Prostate gland (tissue), 2 donors: ENCODE data around the gene ATP11B. TPM values are rescaled to one million over a fixed set of nuclear protein-coding genes. Genes with fewer than 3 reads are reported as not detected.

Source experiments
- DNase-seq: peaks from one replicate; pipeline ENCODE4 v3.0.0-alpha.2; 2019; ENCODE audit warnings: low spot score
- H3K27ac ChIP-seq, 2 donors: fragments of 200-600 bp; sonication (generic); 2 replicates each; pipeline ENCODE4 v1.5.1; 2017 to 2019
- H3K27me3 ChIP-seq: fragments of 200-600 bp; sonication (generic); replicated peaks from 2 replicates; pipeline ENCODE4 v1.5.1; 2019; ENCODE audit not compliant: insufficient read depth
- H3K36me3 ChIP-seq, 2 donors: fragments of 200-600 bp; sonication (generic); 1 replicate in 1 of 2; 2 replicates in 1 of 2; pipeline versions ENCODE4 v1.5.1 to v1.8.1; 2017 to 2019
- H3K4me1 ChIP-seq: fragments of 200-600 bp; sonication (generic); replicated peaks from 2 replicates; pipeline ENCODE4 v1.5.1; 2019
- H3K4me3 ChIP-seq, 2 donors: fragments of 200-600 bp; sonication (generic); 2 replicates each; pipeline ENCODE4 v1.5.1; 2017 to 2019
- H3K9me3 ChIP-seq: fragments of 200-600 bp; sonication (generic); 2 replicates; pipeline ENCODE4 v1.5.1; 2017
- POLR2A ChIP-seq: fragments of 450-650 bp; IDR thresholded peaks from one replicate; pipeline ENCODE4 v1.6.1; 2016; ENCODE audit warnings: antibody characterized with exemption, mild to moderate bottlenecking
- POLR2AphosphoS5 ChIP-seq: sonication (generic); formaldehyde crosslinking; IDR thresholded peaks from one replicate; pipeline ENCODE4 v1.6.1; 2017; ENCODE audit warnings: antibody characterized with exemption
- WGBS: methylation state at CpG from one replicate; pipeline ENCODE4 v1.1.5; 2018; 5-methylcytosine and 5-hydroxymethylcytosine counted together
- intact Hi-C: fragments of 100-400 bp; cut with DNase I; formaldehyde crosslinking; loops from one replicate; pipeline ENCODE4 v1.14.2; 2022
- total RNA-seq, 2 donors: library from RNA; depleted of rRNA; stranded (reverse); fragments of >200 nt; gene quantifications; one replicate each; pipeline ENCODE4 v1.1.0, GENCODE V29; 2016
- TF ChIP-seq, protein P1 (sequence below), 4 experiments: fragments of 200-600 bp in 2 of 4; fragments of 450-650 bp in 2 of 4; sonication (generic) in 2 of 4; IDR thresholded peaks; 1 replicate in 3 of 4; 2 replicates in 1 of 4; pipeline ENCODE4 v1.5.1; 2016 to 2019; ENCODE audit warnings: antibody characterized with exemption in 4 of 4, mild to moderate bottlenecking in 2 of 4, moderate library complexity in 2 of 4

The ATP11B gene
- total RNA-seq, 2 donors from 2014 or later: 120 to 122 TPM

DNA sequence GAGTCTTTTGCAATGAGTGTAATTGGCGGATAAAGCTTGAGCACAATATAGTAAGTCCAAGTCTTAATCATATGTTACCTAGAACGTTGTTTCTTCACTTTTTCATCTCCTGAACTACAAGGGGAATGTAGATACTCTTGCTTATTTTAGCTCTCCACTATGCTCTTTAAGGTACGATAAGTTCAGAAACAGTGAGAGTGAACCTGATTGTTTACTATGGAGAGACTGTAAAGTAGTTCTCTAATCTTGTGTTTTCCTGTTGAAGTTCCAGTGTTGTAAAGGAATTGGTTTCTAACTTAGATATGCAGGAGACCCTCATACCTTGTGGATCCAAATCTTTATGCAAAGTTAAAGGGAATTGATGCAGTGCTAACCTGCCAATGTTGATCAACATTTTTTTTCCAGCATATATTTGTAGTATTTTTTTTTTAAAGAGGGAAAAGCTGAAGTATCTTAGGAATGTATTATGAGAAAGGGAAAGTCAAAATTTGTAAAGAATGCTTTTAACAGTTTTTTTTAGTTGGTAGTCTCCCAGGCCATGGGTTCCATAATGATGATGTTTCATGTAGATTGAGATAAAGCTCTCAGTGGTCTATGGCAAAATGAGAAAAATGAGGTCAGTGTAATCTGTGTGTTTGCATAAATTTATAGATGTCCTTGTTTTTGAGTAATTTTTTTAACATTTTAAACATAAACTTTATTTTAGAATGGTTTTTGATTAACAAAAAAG is 14.9 kb downstream of the ATP11B start:
- no peak for DNase-seq
- TF ChIP-seq POLR2AphosphoS5 (peak; percentile 15), POLR2A (no peak)
- TF ChIP-seq, protein P1, sequence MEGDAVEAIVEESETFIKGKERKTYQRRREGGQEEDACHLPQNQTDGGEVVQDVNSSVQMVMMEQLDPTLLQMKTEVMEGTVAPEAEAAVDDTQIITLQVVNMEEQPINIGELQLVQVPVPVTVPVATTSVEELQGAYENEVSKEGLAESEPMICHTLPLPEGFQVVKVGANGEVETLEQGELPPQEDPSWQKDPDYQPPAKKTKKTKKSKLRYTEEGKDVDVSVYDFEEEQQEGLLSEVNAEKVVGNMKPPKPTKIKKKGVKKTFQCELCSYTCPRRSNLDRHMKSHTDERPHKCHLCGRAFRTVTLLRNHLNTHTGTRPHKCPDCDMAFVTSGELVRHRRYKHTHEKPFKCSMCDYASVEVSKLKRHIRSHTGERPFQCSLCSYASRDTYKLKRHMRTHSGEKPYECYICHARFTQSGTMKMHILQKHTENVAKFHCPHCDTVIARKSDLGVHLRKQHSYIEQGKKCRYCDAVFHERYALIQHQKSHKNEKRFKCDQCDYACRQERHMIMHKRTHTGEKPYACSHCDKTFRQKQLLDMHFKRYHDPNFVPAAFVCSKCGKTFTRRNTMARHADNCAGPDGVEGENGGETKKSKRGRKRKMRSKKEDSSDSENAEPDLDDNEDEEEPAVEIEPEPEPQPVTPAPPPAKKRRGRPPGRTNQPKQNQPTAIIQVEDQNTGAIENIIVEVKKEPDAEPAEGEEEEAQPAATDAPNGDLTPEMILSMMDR (IDR thresholded peaks at IDR 0.05): no peak
- H3K36me3 ChIP-seq: no peaks in the 10 kb centered on the region
- 57% methylated on average over 3 of the region's 3 CpGs for WGBS
- no peaks in the 10 kb centered on the region for H3K4me1 ChIP-seq
- no peaks in the 10 kb centered on the region for H3K27me3 ChIP-seq
- no peaks in the 10 kb centered on the region for H3K9me3 ChIP-seq
- no peak overlapping the region for H3K27ac ChIP-seq
- intact Hi-C loops: no loop called here
- H3K4me3 ChIP-seq: no peak overlapping the region

DNA sequence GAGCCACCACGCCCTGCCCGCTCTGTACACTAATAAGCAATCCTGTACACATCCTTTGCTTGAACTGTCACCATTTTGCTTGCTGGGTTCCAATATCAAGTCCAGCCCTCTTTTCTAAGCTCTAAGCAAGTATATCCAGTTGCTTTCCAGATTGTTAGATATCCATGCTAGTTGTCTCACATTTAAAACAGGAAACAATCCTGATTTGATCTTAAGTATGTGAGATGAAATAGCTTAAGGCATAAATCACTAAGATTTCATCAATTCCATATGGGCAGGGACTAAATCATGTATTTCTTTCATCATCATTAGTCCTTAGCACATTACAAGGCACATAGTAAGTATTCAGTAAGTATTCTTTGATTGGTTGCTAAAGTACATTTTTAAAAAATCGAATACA is 16.2 kb downstream of the ATP11B start:
- intact Hi-C loops: no loop called here
- TF ChIP-seq, protein P1 (IDR thresholded peaks at IDR 0.05): no peak
- TF ChIP-seq POLR2AphosphoS5: no peak
- TF ChIP-seq POLR2A: no peak
- no peak overlapping the region for H3K27ac ChIP-seq
- H3K4me3 ChIP-seq: no peak overlapping the region
- H3K36me3 ChIP-seq: no peaks in the 10 kb centered on the region
- WGBS: 98% methylated on average over 3 of the region's 3 CpGs
- no peaks in the 10 kb centered on the region for H3K27me3 ChIP-seq
- H3K9me3 ChIP-seq: no peaks in the 10 kb centered on the region
- DNase-seq: no peak
- no peaks in the 10 kb centered on the region for H3K4me1 ChIP-seq

DNA sequence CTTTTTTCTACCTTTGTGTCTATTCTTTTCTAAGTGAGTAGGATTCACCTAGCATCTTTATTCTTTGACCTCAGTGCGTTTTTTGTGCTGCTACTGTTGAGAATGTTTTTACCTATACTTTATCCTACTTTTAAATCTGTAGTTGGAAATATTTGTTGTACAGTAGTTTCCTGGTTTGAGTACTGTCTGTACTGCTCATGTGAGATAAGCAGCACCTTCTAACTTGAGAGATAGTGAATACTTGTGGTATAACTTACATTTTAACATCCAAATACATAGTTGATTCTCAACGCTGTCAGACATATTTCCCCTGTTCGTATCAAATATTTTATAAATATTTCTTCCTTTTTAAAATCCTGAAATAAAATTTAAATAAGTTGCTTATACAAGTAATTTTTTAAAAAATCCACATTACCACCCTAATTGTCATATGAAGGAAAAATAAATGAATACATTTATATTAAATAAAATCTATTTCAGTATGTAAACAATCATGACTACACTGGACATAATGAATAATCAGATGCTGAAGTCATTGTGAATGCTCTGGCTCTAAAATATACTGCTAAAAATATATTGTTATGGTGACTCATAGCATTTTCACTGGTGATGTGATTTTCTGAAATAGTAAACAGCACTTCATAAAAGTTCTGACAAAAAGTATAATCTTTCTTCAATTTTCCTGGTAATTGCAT is 17.4 kb downstream of the ATP11B start:
- no peaks in the 10 kb centered on the region for H3K4me1 ChIP-seq
- H3K36me3 ChIP-seq: no peaks in the 10 kb centered on the region
- H3K4me3 ChIP-seq: no peak overlapping the region
- no peaks in the 10 kb centered on the region for H3K27me3 ChIP-seq
- WGBS: 76% methylated on average over 3 of the region's 3 CpGs
- intact Hi-C loops: no loop called here
- DNase-seq: no peak
- TF ChIP-seq, protein P1 (IDR thresholded peaks at IDR 0.05): no peak
- TF ChIP-seq POLR2A (no peak), POLR2AphosphoS5 (no peak)
- H3K9me3 ChIP-seq: no peaks in the 10 kb centered on the region
- no peak overlapping the region for H3K27ac ChIP-seq

DNA sequence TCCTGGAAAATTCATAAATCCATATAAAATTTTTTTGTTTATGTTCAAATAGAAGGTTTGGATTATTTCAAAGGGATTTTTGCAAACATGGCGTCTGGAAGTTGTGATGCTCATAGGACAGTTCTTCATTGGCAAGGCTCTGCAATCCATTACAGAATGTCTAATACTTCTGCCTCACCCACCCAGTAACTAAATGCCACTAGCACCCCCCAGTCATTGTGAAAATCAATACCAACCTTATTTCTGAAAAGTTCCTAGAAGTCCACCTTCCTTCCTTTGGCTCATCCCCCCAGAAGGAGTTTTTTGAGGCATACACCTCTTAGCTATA is 17.9 kb downstream of the ATP11B start:
- DNase-seq: no peak
- H3K27me3 ChIP-seq: no peaks in the 10 kb centered on the region
- H3K4me3 ChIP-seq: no peak overlapping the region
- no peak overlapping the region for H3K27ac ChIP-seq
- no peaks in the 10 kb centered on the region for H3K36me3 ChIP-seq
- WGBS: 94% methylated on average over 1 of the region's 1 CpG
- intact Hi-C loops: no loop called here
- H3K4me1 ChIP-seq: no peaks in the 10 kb centered on the region
- TF ChIP-seq POLR2AphosphoS5 (no peak), POLR2A (no peak)
- TF ChIP-seq, protein P1 (IDR thresholded peaks at IDR 0.05): no peak
- no peaks in the 10 kb centered on the region for H3K9me3 ChIP-seq

DNA sequence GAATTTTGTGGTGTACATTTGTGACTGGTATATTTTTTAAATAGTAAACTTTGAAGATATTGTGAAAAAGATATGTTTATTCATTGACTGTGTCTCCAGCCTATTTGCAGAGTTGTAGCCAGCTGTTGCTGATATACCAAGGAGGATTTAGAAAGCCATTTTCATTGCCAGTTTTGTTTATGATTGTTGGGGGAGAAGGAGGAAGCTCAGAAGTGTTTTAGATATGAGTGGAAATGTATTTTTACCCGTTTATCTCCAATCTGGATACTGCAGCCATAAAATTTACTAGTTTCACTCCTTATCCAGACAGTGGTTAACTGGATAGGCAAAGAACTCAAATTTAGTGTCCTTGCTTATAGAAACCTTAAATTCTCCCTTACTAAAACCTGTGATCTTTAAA is 18.8 kb downstream of the ATP11B start:
- H3K27ac ChIP-seq: no peak overlapping the region
- H3K4me3 ChIP-seq: no peak overlapping the region
- H3K9me3 ChIP-seq: no peaks in the 10 kb centered on the region
- 6% methylated on average over 1 of the region's 1 CpG for WGBS
- TF ChIP-seq POLR2A: no peak
- no peak for TF ChIP-seq POLR2AphosphoS5
- TF ChIP-seq, protein P1 (IDR thresholded peaks at IDR 0.05): no peak
- DNase-seq: no peak
- no peaks in the 10 kb centered on the region for H3K27me3 ChIP-seq
- no peaks in the 10 kb centered on the region for H3K36me3 ChIP-seq
- intact Hi-C loops: no loop called here
- no peaks in the 10 kb centered on the region for H3K4me1 ChIP-seq
